Fibroblast of skin of right biceps (primary cell): Measurements from ENCODE around the gene BRINP2.

Experiments used
- DNase-seq: peaks from one replicate; pipeline ENCODE4 v3.0.0-alpha.2; 2013

BRINP2 gene

DNA sequence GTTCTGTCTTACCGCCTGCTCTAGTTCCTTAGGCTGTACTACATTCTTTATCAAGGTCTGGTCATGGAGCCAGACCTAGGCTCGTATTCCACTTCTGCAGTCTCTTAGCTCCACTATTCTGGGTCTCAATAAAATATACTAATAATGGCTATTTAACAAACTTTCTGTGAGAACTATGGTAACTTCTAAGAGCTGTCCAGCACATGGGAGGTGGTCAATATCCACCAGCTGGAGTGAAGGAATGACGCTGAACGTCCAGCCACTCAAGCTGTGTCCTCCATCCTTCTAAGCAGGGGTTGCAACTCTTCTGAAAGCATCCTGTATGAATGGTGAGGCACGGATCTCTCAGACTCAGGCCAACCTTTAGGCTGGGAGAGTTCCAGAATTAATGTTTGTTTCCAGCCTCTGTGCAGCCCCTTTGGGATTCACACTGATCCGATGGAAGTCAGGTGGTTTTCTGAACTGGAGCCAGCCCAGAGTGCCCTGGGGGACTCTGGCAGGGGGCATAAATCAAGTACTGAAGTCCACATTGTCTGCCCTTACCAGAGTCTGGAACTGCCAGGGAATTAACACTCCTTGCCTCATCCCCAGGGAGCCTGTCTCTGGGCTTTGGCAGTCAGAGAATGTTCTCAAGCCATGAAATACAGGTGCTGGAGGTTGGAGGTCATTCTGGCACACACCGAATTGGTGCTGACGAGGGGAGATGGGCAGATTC, 57.4 kb downstream of the BRINP2 start:
- no peak for DNase-seq

DNA sequence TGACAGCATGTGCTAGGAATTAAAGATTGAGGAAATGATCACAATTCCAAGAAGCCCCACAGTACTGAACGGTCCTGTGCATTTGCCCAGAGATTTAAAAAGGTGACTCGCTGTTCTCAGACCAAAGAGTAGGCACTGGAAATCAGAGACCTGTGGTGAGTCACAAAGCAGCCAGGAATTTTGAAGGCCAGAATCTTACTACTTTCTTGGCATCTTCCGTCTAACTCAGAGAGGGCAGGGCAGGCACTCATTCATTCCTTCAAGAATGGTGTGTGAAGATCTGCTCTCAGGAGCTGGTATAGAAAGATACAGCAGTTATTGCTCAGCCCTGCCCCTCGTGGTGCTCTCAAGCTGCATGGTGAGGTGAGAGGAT, 57.9 kb downstream of the BRINP2 start:
- DNase-seq, result peak; percentile 74

DNA sequence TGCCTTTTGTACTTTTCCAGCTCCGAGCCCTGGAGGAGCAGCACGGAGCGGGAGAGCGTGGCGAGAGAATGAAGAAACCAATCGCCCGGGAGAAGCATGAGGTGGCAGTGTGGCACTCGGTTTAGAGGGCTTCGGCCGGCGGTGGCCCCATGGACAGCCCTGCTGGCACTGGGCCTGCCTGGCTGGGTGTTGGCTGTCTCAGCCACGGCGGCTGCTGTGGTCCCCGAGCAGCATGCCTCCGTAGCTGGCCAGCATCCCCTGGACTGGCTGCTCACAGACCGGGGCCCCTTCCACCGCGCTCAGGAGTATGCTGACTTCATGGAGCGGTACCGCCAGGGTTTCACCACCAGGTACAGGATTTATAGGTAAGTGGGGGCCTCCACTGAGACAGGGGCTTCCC, 59.0 kb downstream of the BRINP2 start:
- no peak for DNase-seq

DNA sequence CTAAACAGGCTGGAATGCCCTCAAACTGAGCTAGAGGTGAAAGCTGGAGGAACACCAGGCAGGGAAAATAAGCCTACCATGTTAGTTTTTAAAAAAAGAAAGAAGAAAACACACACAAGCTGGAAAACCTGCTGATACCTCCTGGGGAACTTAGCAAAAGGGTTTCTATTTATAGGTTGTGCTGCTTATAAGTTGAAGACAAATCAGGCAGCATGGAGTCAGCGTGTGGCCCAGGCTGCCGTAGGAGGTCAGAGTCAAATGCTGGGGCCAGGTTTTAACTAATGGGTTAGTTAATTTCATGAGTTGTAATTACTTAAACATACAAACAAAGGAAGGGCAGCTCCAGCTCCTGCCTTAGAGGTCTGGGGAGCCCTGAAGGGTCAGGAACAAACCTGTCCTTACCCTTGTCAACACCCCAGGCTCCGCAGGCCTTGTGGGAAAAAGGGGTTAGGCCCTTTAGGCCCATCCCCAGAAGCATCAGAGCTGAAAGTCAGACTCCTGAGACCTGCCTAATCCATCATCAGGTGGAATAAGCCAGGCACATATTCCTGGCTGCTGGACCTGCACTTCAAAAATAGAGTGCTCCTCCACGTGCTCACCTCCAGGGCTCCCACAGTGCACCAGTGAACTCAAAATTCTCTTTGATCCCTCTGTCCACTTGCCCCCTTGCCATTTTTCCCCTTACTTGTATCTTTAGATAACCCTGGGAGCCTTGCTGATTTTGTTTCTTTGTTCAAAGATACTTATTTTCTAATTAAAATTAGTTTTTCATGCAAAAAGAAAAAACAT, 59.7 kb downstream of the BRINP2 start:
- DNase-seq, result no peak

DNA sequence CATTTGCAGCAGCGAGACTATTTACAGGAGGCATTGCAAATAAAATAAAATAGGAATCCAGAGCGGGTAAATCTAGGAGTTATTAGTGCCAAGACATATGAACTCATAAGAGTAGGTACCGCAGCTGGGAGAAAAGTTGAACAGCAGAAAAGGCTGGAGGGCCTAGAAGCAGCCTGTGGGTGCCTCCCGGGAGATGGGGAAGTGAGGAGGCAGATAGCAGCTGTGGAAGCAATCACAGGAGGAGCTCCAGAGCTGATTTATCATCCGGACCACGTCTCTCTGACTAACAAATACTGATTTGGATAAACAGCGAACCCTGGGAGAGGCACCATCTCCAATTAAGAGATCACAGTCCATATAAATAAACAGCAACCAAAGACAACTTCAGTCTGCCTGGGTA, 64.6 kb downstream of the BRINP2 start:
- no peak for DNase-seq

DNA sequence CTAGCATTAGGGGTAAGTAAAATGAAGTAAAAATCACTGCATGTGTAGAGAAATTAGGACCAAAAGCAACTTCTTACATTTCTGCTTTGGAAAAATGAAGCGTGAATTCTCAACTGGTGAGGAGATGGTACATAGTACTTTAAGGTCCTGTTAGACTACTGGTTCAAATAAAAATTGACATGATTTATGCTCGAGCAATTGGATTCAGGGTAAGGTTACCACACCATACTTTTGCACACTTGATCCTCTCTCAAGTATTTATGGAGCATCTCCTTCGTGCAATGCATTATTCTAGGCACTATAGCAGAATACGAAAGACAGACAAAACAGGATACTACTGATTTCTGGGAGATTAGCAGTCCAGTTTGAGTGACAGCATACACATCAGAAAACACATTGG, 66.2 kb downstream of the BRINP2 start:
- no peak for DNase-seq

DNA sequence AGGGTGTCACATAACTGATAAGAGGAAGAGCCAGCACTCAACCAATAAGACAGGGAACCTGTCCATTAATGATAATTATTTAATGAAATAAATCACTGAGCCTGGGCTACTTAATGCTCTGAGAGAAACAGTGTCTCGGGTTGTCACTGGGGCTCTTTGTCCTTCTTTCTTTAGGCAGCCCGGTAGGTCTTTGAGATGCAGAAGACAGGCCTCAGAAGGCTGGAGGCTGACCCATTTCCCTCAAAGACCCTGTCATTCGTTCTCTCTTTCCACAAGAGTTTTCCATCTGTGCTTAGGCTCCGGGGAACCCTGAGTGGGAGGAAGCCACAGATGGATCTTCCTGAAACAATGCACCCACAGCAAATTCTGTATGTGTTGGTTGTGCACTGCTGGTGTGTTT, 68.2 kb downstream of the BRINP2 start:
- no peak for DNase-seq

DNA sequence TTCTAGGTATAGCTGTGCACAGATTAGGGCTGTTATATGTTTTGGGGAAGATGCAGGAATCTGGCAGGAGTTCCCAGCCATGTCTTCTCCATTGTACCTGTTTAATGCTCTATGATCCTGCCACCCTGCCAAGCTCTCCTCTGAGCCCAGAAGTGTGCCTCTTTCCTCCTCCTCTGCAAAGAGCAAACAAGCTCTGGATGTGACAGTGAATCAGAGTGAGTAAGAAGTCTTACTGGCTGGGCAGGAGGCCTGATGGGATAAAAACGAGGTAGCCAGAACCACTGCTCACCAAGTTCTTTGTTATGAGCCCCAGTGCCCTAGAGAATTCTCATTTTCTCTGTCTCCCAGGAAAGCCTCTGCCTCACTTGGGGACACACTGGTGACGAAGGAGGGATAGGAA, 69.0 kb downstream of the BRINP2 start:
- no peak for DNase-seq

DNA sequence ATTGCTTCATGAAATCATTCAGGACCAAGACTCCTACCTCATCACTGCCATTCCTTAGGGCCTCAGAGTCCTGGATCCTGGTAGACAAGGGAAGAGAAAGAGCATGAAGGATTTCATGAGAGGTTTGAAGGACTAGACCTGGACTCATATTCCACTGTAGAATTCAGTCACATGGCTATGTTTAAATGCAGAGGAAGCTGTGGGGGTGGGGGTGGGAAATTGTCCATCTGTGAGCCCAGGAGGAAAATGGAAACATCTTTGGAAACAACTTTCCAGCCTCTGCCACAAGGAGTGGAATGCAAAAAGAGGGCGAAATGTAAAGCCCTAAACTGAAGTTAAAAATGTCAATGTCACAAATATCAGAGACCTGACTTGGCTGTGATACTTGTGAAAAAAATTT, 73.0 kb downstream of the BRINP2 start:
- no peak for DNase-seq

DNA sequence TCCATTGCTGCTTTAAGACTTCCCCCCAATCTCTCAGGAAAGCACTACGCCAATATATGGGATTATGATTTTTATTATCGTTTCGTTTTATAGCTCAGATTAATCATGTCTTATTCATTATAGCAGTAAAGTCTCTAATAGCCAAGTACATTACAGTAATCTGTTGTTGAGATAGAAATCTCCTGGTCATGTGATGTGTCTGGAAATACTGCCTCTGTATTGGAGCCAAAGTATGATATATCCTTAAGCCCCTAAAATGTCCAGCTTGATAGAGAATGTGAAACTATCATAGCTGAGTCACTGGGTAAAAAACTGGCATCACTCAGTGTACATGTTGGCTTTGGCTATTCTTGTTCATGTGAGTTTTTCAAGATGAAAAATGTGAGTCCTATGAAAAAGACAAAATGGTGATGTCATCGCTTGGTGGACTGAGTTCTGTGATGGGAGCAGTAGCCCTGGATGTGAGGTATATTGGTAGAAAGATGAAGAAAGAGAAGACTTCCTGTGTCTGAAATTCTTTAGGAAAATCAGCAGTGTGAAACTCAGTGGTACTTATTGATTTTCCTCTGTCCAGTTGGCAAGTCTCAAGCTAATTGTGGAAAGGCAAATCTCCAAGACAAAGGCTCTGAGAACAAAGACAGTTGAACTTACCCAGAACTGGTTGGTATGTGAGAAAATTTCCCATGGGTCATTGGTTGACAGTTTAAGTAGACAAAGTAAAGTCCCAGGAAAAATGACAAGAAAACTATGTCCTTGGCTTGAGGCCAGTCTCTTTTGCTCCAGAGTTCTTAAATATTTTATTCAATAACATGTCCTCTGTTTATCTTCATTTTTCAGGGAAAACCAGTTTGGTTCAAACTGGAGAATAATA, 76.2 kb downstream of the BRINP2 start:
- DNase-seq, result peak; percentile 28

DNA sequence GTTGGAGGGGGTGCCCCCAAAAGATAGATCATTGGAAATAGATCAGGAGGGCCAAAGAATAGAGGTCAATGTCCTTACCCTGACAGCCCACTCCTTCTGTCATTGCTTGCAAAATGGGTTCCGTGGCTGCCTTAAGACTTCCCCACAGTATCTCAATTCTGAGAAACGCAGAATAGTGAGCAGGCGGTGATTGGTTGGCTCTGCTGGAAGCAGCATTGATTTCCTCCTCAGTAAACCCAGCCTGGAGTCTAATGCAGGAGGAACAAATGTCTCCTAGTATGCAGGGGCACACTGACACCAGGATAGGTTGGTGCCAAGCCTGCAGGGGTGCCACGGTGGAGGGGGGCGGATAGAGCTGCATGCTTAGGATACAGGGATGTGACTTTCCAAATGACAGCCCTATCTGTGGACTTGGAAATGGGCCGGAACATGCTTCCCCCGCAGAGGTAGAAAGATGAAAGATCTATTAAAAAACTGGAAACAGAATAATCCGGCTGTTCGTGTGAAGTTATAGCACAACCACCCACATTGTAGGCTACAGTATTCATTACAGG, 76.9 kb downstream of the BRINP2 start:
- DNase-seq, result no peak

DNA sequence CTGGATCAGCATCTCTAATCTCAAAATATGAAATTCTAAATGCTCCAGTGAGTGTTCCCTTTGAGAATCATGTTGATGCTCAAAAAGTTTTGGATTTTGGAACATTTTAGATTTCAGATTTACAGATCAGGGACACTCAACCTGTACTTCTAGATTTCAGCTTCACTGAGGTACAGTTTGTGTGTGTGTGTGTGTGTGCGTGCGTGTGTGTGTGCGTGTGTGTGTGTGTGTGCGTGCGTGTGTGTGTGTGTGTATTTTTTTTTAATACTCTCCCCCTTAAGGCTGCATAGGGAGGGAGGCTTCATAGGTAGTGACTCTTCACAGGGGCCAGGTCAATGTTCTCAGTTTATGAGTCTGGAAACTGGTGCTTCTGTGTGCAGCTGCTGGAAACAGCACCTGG, 77.5 kb downstream of the BRINP2 start:
- no peak for DNase-seq

DNA sequence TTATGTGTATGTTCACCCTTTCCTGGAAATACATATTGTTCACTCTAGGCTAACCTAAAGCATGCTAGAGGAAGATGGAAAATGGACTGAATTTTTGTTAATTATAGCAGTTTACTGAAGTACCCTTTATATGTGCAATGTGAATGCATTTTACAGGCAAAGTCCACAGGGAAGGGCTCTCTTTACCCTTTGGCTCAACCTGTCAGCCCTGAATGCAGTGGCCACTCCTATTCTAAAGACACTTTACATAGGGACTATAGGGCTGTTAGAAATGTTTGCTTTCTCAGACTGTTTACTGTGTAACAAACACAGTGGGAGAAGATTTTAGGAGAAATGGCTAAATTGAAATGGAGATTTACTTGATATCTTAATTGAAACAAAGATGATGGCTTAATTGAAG, 78.5 kb downstream of the BRINP2 start:
- no peak for DNase-seq

DNA sequence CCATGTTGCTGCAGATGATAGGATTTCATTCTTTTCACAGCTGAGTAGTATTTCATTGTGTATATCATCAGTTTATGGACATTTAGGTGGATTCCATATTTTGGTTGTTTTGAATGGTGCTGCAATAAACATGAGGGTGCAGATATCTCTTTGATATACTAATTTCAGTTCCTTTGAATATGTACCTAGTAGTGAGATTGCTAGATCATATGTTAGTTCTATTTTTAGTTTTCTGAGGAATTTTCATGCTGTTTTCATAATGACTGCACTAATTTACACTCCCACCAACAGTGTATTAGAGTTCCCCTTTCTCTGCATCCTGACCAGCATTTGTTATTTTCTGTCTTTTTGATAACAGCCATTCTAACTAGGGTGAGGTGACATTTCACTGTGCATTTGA, 82.1 kb downstream of the BRINP2 start:
- DNase-seq, result no peak

DNA sequence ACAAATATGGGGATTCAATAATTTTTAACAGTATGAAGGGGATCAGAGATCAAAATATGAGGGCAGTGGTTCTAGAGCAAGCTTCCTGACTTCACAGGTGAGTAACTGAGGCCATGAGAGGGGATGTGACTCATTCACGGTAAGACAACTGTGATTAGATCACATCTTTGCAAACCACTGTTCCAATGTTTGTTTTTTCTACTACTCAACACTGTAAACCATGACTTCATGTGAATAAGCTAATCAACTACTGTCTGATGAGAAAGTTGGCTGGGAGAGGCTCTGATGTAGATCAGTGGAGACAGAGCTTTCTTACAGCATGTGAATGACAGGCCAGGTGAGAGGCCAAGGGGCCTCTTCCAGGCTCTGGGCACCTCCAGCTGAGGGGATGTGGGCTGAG, 84.7 kb downstream of the BRINP2 start:
- DNase-seq, result peak; percentile 49

DNA sequence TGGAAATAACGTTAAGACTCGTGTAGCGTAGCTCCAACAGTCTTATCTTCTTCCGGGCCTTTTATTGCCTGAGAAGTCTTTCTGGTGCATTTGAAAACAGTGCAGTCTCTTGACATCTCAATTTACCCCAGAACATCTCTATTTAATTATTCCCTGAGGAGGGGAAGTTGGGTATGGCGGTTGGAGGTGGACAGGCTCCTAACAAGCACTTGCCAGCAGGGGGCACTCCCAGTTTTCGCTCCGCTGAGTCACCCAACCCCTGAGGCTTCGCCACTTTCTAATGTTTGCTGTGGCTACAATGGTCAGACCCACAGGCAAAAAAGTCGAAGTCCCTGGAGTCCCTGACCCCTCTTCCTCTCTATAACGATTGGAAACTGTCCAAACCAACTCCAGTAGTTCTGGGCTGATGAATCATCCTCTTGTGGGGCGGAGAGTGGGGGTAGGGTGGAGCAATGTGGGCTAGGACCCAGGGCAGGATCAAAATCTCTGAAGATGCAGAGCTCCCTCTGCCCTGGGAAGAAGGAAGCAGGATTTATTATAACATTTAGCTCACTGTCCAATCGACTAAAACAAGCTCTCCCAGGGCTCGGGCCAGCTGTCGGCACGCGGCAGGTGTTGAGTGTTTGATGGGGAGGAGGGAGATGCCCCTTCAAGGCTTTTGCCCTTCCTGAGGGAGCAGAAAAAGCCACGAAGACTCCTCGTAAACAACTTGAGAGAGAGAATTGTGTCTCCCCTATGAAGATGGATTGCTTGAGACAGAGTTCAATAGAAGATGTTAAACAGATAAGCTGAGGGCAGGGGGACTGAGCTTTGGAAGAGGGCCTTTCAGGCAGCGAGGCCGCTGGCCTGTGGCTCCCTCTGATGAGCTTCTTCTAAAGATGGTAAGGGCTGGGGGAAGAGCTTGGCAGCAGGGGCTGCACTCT, 85.7 kb downstream of the BRINP2 start:
- DNase-seq, result peak; percentile 95

DNA sequence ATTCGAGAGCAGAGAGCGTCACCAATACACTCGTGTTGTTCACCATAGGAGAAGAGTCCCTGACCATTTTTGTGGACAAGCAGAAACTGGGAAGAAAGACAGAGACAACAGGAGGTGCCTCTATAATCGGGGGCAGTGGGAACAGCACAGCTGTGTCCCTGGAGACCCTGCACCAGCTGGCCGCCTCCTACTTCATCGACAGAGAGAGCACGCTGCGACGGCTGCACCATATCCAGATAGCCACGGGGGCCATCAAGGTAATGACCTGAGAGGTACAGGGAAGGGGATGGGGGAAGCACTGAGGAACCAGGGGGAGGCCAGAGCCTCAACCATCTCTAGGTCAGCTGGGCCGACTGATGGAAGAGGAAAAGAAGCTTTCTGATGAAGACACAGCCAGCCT, 86.4 kb downstream of the BRINP2 start:
- DNase-seq, result no peak

DNA sequence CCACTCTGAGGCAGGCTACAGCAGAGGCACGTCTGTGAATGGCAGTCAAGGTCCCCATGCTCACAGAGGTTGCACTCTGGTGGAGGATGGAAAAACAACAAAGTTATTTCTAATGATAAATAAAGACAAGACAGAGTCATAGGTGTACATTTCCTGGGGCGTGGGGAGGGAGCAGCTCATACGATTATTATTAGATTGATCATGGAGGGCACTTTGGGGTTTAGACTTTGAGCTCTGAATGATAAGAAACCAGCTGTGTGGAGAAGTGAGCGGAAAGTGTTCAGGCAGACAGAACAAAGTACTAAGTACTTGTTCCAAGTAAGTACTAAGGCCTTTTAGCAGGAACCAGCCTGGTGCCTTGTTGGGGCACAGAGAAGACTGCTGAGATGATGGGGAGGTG, 86.8 kb downstream of the BRINP2 start:
- DNase-seq, result no peak

DNA sequence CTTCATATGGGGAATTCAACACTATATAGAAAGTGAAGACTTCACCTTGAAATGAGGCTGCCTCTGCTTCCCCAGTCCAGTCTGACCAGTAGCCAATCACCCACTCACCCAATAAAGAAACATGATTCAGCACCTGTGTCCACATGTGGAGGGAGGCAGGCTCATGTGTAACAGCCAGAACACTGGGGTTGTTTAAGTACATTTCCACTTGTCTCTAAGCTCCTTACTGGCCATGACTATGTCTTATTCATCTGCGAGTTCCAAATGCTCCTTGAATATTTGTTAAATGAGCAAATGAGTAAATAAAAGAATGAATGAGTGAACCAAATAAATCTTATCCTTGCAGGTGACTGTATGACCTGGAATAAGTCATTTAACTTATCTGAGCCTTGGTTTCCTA, 100.1 kb downstream of the BRINP2 start:
- no peak for DNase-seq

DNA sequence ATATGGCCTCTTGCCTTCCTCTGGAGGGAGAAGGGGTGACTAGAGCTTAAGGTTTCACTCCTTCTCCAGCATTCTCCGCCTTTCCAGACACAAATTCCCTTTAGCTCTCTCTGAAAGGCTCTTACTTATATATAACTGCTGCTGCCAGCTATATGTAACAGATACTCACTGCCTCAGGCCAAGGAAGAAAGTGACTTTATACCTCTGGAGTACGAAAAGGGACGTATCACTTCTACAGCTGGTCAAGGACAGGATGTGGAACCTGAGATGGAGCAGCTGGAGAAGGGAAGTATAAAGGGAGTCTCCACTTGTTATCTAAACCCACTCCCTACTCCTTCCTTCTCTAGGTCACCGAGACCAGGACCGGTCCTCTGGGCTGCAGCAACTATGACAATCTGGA, 102.4 kb downstream of the BRINP2 start:
- DNase-seq, result no peak

DNA sequence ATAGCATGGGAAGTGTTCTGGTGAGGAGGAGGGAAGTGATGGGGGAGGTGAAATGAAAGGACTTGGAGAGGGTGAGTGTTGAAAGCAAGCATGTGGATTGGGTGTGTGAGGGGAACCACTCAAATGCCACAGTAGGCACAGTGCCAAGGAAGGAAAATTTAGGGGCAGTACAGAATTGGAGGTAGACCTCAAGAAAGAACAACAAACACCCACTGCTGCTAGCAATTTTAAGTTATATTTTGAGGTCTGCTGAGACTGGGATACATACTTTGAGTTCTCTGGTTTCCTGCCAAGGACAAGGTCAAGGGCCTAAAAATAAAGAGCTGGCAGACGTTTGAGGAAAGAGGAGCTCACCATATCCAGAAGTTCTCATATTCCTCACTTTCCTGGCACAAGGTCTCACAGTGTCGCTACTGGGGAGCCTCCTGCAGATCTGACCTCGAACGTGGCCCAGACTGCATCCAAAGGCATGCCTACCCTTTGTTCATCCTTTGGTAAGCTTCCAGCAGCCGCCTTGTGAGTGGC, 104.0 kb downstream of the BRINP2 start:
- DNase-seq, result peak; percentile 81

DNA sequence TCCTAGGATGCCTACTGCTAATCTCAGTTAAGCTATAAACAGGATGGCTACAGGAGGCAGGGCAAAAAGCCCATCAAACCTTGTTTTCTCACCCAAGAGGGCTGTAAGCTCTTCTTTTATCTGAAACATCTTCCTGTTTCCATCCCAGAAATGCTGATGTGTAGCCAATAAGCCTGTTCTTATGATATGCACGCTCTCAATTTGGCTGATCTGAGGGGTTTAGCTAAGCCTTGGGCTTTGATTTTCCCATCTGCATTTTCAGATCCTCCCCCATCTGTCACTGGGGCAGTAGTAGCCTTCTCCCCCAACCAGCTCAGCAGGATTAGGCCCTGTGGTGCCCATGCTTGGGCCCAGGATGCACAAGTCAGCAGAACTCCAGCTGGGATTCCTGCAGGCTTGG, 105.0 kb downstream of the BRINP2 start:
- no peak for DNase-seq
